Glutamatergic neuron (in vitro differentiated cells): ENCODE results near the gene NR1I2. TPM values are rescaled to one million over a fixed set of nuclear protein-coding genes. Genes with fewer than 3 reads are reported as not detected.

Experiments
- DNase-seq: peaks from one replicate; pipeline ENCODE4 v3.0.0; 2022
- H3K27ac Mint-ChIP-seq: one replicate; pipeline ENCODE4 v1.8.0; 2020; ENCODE audit warnings: mild to moderate bottlenecking, mixed read lengths, inconsistent platforms; ENCODE audit not compliant: unreplicated experiment
- H3K27me3 Mint-ChIP-seq: one replicate; pipeline ENCODE4 v1.8.0; 2020; ENCODE audit warnings: mild to moderate bottlenecking, moderate library complexity, mixed read lengths, inconsistent platforms; ENCODE audit not compliant: unreplicated experiment
- H3K36me3 Mint-ChIP-seq: one replicate; pipeline ENCODE4 v1.8.0; 2020; ENCODE audit warnings: mild to moderate bottlenecking, mixed read lengths, inconsistent platforms; ENCODE audit not compliant: unreplicated experiment
- H3K4me1 Mint-ChIP-seq: one replicate; pipeline ENCODE4 v1.8.0; 2020; ENCODE audit warnings: mild to moderate bottlenecking, low read depth, mixed read lengths, inconsistent platforms; ENCODE audit not compliant: unreplicated experiment
- H3K4me3 Mint-ChIP-seq: one replicate; pipeline ENCODE4 v1.8.0; 2020; ENCODE audit warnings: mild to moderate bottlenecking, mixed read lengths, inconsistent platforms; ENCODE audit not compliant: unreplicated experiment
- H3K9me3 Mint-ChIP-seq: one replicate; pipeline ENCODE4 v1.8.0; 2020; ENCODE audit warnings: mild to moderate bottlenecking, moderate library complexity, mixed read lengths, inconsistent platforms; ENCODE audit not compliant: unreplicated experiment
- total RNA-seq: library from RNA; stranded (reverse); fragmentation: NEBNext Ultra II Directional; extraction: Animal tissue kit (Norgen Biotek cat#: 25700); gene quantifications from one replicate; pipeline ENCODE4 v1.2.1, GENCODE V29; 2021; ENCODE audit not compliant: unreplicated experiment
- TF ChIP-seq, protein P1 (sequence below): fragments of 200-600 bp; sonication (generic); IDR thresholded peaks from one replicate; pipeline ENCODE4 v1.5.0; 2021; ENCODE audit not compliant: partially characterized antibody, unreplicated experiment

Gene NR1I2
- total RNA-seq, 1 donor from 2014 or later: not detected

DNA sequence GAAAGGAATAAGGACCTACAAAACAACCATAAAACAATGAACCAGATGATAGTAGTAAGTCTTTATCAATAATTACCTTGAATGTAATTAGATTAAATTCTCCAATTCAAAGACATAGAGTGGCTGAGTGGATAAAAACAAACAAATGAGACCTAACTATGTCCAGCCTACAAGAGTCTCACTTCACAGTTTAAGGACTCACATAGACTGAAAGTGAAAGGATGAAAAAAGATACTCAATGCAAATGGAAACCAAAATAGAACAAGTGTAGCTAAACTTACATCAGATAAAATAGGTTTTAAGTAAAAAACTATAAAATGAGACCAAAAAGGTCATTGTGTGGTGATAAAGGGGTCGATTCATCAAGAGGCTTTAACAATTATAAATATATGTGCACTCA is 21.9 kb upstream of the NR1I2 start:
- no peak for DNase-seq
- peaks cover 1% of the 10 kb centered on the region for H3K27me3 Mint-ChIP-seq
- no peaks in the 10 kb centered on the region for H3K36me3 Mint-ChIP-seq
- no peak overlapping the region for H3K4me3 Mint-ChIP-seq
- TF ChIP-seq, protein P1, sequence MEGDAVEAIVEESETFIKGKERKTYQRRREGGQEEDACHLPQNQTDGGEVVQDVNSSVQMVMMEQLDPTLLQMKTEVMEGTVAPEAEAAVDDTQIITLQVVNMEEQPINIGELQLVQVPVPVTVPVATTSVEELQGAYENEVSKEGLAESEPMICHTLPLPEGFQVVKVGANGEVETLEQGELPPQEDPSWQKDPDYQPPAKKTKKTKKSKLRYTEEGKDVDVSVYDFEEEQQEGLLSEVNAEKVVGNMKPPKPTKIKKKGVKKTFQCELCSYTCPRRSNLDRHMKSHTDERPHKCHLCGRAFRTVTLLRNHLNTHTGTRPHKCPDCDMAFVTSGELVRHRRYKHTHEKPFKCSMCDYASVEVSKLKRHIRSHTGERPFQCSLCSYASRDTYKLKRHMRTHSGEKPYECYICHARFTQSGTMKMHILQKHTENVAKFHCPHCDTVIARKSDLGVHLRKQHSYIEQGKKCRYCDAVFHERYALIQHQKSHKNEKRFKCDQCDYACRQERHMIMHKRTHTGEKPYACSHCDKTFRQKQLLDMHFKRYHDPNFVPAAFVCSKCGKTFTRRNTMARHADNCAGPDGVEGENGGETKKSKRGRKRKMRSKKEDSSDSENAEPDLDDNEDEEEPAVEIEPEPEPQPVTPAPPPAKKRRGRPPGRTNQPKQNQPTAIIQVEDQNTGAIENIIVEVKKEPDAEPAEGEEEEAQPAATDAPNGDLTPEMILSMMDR: no peak
- H3K4me1 Mint-ChIP-seq: no peaks in the 10 kb centered on the region
- H3K9me3 Mint-ChIP-seq: peaks cover 4% of the 10 kb centered on the region
- H3K27ac Mint-ChIP-seq: no peak overlapping the region

DNA sequence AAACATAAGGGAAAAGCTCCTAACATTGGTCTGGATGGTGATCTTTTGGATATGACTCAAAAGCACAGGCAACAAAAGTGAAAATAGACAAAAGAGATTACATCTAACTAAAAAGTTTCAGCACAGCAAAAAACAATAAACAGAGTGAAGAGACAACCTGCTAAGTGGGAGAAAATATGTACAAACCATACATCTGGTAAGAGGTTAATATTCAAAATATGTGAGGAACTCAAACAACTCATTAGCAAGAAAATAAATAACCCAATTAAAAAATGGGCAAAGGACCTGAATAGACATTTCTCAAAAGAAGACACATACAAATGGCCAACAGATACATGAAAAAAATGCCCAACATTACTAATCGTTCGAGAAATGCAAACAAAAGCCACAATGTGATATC is 19.0 kb upstream of the NR1I2 start:
- no peaks in the 10 kb centered on the region for H3K36me3 Mint-ChIP-seq

DNA sequence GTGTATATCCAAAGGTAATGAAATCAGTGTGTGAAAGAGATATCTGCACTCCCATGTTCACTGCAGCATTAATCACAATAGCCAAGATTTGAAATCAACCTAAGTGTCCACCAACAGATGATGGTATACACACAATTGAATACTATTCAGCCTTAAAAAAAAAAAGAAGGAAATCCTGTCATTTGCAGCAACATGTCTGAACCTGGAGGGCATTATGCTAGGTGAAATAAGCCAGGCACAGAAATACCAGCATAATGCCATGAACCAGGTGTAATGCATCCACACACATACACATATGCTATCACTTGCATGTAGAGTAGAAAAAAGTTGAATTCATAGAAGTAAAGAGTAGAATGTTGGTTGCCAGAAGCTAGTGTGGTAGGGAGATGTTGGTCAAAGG is 18.4 kb upstream of the NR1I2 start:
- DNase-seq: no peak
- Mint-ChIP-seq H3K36me3 (no peaks in the 10 kb centered on the region), H3K27me3 (peaks cover 1% of the 10 kb centered on the region), H3K4me3 (no peak overlapping the region), H3K4me1 (no peaks in the 10 kb centered on the region), H3K9me3 (peaks cover 4% of the 10 kb centered on the region), H3K27ac (no peak overlapping the region)
- TF ChIP-seq, protein P1: no peak

More for the DNA sequence above, 19.0 kb upstream of the NR1I2 start:
- Mint-ChIP-seq H3K27me3 (peaks cover 1% of the 10 kb centered on the region), H3K4me3 (no peak overlapping the region), H3K4me1 (no peaks in the 10 kb centered on the region), H3K9me3 (peaks cover 4% of the 10 kb centered on the region), H3K27ac (no peak overlapping the region)
- TF ChIP-seq, protein P1: no peak
- no peak for DNase-seq

DNA sequence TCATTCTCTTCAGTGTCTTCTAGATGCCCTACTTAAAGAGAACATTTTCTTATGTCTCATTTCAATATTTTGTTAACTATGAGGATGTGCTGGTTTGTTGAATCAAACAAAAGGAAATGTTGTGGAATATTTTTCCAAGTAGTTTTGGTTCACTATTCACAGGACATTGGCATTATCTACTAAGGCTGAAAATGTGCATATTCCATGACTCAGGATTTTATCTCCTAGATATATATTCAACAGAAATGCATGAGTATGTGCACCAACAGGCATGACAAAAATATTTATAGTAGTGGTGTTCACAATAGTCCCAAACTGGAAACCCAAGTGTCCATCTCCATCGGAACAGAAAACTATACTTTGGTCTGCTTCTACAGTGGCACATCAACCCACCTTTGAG is 16.7 kb upstream of the NR1I2 start:
- H3K27ac Mint-ChIP-seq: no peak overlapping the region
- peaks cover 4% of the 10 kb centered on the region for H3K9me3 Mint-ChIP-seq
- TF ChIP-seq, protein P1: no peak
- no peaks in the 10 kb centered on the region for H3K4me1 Mint-ChIP-seq
- H3K36me3 Mint-ChIP-seq: no peaks in the 10 kb centered on the region
- DNase-seq: no peak
- H3K27me3 Mint-ChIP-seq: peaks cover 1% of the 10 kb centered on the region
- no peak overlapping the region for H3K4me3 Mint-ChIP-seq

DNA sequence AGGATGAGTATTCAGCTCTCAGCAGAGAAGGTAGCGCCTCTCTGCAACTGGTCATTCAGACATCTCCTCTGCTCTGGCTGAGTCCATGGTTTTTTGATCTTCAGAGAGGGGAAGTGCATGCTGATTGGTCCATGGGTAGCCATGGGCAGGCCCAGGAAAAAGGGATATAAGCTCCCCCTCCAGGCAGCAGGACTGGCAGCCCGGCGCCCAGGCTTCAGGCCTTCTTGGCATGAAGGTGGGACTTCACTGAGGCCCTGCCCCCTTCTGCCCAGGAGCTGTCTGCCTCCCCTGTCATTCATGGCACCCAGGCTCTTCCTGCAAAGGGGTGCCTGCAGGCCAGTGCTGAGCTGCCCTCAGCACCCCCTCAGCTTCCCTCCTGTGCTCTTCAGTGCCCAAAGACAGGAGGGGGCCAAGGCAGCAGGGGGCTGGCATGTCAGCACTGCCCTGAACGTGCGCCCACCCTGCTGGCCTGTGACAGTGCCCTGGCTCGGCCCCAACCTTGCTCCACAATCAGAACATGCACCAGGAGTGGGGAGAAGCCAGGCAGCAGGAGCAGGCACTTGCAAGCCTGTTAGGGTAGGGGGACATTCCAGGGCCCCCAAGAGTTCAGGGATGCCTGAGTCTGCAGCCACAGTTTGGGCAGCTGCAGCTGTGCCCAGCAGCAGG is 13.8 kb upstream of the NR1I2 start:
- TF ChIP-seq, protein P1: no peak
- no peaks in the 10 kb centered on the region for H3K9me3 Mint-ChIP-seq
- H3K4me1 Mint-ChIP-seq: no peaks in the 10 kb centered on the region
- no peaks in the 10 kb centered on the region for H3K36me3 Mint-ChIP-seq
- no peaks in the 10 kb centered on the region for H3K27me3 Mint-ChIP-seq
- no peak overlapping the region for H3K27ac Mint-ChIP-seq
- no peak overlapping the region for H3K4me3 Mint-ChIP-seq
- no peak for DNase-seq
